SW 1271 (cell line): ENCODE data around the gene TTC39B.
"Not testable (repeated sequence)": the region's sequence is repeated elsewhere in the genome, so short reads cannot be mapped to it uniquely, and the experiment has no call there.

Experiments
- DNase-seq, 2 experiments: peaks; one replicate each; lab custom pipeline; 2025; lab: John Stamatoyannopoulos, UW

The TTC39B gene

GRCh38 chr9:15264918-15265317, 42.1 kb downstream of the TTC39B start:
- DNase-seq = no peak

DNA sequence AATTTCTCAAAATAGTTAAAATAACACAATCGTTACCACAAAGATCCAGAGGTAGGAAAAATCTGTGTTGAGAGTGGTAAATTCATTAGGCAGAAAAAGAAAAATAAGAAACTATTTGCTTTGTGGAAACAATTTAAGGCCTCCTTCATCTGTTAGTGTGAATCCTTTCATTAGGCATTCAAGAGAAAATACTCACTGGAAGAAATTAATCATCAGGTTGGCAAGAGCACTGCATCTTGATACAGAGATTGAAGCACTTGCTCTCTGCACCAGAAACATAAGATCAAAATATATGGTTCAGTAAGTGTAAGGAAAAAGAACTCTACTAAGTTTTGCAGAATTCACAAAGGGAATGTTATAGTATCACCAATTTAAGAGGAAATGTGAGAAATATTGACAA, 44.4 kb downstream of the TTC39B start:
- no peak for DNase-seq

DNA sequence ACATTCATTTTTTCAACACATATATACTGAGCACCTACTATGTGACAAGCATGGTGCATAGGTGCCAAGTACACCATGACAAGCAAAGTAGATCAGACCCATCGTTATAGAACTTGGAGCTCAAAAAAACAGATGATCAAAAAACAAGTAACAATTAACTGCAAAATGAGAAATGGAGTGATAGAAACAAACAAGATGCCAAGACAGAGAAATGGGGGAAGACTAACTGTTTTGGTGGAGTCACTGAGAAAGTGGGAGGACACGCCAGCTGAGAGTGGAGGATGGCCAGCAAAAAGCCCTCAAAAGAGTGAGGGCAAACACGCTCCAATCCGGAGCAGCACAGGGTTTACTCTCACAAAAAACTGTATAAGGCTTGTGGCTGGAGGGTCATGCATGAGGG, 50.6 kb downstream of the TTC39B start:
- no peak for DNase-seq

GRCh38 chr9:15253786-15254185, 53.2 kb downstream of the TTC39B start:
- no peak for DNase-seq

DNA sequence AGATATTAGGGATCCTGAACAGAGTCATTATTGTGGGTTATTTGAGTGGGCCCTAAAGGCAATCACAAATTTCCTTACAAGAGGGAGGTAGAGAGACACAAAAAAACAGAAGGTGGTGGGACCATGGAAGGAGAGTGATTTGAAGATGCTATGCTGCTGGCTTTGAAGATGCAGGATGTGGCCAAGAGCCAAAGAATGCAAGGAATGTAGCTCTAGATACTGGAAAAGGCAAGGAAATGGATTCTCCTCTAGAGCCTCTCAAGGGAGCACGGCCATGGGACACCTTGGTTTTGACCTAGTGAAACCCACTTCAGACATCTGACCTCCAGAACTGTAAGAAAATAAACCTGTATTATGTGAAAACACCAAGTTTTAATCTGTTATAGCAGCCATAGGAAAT, 53.8 kb downstream of the TTC39B start:
- DNase-seq = peak in 1 of 2 experiments; percentile 0

- DNase-seq = no peak
Measured at GRCh38 chr9:15249981-15250380, 57.0 kb downstream of the TTC39B start.

DNA sequence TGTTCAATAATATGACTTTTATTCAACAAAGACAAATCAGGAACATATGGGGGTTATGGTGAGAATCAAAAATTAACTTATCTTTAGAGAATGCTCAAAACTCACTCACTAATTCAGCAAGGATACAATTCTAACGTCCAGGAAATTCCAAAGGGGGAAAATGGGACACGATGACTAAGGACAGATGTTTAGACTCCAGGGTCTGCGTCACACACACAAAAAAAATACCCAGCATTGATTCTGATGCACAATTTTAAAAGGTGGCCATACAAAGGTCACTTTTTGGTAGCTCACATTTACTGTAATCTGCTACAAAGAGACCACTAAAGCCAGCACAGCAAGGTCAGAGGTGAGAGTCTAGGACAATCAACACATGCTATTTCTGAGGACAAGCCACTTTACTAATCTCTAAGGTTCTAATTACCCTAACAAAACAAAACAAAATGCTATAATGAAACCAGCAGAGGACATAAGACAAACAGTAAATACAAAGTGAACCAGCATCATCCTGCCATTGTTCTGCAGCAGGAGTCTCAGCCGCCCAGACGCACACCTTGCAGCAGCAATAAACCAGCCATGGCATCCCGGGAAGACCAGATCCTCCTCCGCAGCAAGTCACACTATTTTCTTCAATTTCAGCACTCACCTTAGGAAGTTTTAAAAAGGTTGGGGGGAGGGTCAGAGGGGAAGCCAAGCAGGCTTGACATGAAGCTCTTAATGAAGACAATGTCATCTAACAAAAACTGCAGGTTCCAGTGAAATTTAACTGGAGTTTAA, 57.8 kb downstream of the TTC39B start:
- DNase-seq = no peak

DNA sequence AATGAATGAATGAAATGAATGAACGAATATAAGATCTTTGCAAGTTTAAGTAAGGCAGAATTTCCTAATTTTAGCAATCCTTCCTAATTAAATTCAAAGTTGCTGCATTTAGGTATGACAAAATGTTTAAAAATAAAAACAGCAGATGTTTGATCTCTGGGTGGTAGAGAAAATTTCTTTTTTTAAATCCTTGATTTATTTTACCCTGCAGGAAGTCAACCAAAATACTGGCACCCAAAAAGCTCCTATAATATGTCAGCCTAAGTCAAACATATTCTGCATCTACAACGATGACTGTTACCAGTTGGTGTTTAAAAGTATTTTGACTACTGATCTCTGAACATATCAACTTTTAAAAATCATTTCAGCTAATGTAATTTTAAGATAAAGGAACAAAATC, 58.4 kb downstream of the TTC39B start:
- no peak for DNase-seq

- no peak for DNase-seq
Measured at GRCh38 chr9:15248081-15248480, 58.9 kb downstream of the TTC39B start.

DNA sequence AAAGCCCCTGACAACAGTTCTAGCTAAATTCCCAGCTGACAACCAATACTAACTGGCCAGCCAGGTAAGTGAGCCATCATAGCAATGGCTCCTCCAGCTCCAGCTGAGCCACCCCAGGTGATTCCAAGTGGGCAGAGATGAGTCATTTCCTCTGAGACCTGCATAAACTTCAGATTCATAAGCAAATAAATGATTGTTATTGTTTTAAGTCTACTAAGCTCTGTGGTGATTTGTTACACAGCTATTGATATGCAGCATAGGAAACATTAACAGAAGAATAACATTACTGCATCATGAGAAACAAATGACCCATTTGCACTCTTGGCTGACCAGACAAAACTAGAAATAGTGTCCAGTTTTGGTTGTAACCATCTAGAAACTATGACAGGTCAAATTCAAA, 60.3 kb downstream of the TTC39B start:
- DNase-seq = no peak

- DNase-seq = no peak
Measured at GRCh38 chr9:15246243-15246642, 60.8 kb downstream of the TTC39B start.

DNA sequence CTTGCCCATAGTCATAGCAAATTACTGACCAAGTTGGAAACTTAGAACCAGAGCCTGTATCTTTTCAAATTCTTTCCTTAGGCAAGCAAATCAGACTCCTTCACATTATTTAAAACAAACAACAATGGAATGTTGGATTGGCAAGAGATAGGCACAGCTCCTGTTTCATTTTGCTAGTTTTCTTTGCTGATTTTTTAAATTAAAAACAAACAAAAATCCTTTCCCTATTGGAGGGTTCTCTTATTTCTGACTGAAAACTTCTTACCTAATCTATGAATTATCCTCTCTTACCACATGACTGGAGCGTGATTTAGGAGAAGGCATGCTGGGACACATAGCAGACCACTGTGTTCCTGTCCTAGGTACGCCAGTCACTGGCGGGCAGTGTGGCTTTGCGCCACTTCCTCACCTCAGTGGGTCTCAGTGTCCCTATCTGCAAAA, 63.0 kb downstream of the TTC39B start:
- no peak for DNase-seq

DNA sequence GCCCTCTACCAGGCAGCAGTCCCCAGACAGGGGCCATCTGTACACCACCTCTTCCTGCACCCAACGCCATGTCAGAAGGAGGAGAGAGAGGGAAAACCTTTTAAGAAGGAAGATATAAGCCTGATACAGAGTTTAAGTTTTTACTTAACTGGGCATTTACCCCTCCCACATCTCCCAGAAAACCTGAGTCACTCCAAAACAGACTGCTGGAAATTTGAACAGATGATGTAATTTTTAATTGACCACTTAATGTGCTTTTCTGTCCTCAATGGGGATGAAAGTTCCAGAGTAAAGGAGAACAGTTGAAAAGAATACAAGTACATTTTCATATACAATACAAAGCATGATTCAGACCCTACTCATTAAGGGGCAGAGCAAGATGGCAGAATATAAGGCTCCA, 63.9 kb downstream of the TTC39B start:
- DNase-seq = no peak

DNA sequence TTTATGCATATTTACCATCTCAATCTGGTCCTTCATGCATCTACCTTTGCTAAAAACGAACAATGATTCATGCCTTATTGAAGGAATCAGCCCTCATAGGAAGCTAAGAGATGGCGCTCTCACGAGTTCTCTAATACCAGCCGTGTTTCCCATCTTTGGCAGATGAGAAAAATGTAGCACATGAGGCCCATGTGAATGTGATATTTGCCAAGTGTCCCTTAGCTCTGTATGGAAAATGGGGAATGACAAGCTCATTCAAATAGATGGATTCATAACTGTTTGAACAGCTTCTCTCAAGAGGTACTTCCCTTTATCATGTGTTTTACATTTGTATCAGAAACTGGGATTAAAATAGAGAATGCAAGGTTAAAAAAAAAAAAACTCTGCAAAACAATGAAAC, 66.1 kb downstream of the TTC39B start:
- DNase-seq = no peak

- no peak for DNase-seq
Measured at GRCh38 chr9:15239816-15240215, 67.2 kb downstream of the TTC39B start.

DNA sequence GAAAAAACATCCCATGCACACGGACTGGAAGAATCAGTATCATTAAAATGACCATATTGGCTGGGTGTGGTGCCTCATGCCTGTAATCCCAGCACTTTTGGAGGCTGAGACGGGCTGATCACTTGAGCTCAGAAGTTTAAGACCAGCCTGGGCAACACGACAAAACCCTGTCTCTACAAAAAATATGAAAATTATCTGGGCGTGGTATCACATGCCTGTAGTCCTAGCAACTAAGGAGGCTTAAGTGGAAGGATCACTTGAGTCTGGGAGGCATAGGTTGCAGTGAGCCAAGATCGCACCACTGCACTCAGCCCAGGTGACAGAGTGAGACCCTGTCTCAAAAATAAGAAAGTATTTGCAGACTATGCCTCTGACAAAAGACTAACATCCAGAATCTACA, 68.4 kb downstream of the TTC39B start:
- DNase-seq = no peak

DNA sequence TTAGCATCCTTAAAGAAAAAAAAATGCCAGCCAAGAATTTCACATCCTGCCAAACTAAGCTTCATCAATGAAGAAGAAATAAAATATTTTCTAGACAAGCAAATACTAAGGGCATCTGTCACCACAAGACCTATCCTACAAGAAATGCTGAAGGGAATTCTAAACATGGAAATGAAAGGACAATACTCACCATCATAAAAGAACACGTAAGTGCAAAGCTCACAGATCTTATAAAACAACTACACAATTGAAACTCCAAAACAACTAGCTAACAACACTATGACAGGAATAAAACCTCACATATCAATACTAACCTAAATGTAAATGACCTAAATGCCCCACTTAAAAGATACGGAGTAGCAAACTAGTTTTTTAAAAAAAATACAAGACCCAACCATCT, 71.4 kb downstream of the TTC39B start:
- DNase-seq = no peak

- DNase-seq = not testable (repeated sequence)
Measured at GRCh38 chr9:15233941-15234490, 73.0 kb downstream of the TTC39B start.

DNA sequence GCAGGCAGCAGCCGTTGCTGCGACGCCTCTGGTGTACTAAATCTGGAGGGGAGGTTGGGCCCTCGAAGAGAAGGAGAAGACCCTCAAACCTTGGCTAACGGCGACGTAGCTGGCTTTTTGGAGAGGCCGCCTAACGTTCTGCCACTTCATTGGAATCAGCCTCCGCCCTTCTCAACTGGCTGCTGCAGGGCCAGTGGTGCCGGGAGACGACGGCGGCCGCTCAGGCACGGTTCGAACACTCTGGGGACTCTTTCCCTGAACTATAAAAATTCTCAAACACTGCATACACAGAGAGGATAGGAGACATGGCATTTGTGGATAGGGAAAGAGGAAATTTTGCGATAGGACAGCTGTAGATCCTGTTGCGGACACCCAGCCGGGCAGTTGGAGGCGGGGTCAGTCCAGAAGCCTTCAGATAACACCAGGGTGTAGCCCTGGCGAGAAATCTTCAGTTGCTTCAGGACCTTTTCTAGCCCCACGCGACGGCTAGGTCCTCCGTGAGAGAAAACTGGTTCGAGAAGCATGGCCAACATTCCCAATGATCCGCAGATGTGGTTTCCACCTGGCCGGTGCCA, 74.2 kb downstream of the TTC39B start:
- DNase-seq = not testable (repeated sequence)

DNA sequence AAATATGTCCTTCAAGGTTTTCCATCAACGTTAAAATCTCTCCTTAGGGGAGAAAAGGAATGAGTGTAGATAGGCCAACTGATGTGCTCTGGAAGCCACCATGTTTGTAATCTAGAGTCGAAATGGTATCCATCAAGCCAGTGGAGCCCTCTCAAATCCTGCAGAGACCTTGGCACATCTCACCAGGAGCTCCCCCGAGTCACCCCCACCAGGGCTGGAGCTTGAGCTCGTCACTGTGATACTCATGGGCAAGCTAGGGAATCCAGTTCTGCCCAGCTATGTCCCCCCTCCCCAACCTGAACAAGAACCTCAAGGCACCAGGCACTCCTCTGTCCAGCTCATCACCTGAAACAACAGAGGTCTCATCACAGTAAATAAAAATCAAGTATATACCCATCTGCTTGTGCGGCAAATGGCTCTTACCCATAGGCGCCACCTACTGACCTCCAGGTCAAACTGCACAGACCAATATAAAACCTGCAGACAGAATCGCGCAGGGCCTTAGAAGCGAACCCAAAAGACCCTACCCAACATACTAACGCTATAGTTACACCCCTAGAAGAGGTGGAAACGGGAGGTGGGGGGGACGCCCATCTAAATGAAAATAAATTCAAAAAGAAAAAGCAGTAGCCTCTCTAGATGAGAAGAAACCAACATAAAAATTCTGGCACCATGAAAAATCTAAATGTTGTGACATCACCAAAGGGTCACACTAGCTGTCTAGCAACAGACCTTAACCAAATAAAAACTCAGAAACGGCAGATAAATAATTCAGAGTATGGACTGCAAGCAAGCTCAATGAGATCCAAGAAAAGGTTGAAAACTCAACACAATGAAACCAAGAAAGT, 75.0 kb downstream of the TTC39B start:
- DNase-seq = no peak

GRCh38 chr9:15229409-15229808, 77.6 kb downstream of the TTC39B start:
- no peak for DNase-seq

DNA sequence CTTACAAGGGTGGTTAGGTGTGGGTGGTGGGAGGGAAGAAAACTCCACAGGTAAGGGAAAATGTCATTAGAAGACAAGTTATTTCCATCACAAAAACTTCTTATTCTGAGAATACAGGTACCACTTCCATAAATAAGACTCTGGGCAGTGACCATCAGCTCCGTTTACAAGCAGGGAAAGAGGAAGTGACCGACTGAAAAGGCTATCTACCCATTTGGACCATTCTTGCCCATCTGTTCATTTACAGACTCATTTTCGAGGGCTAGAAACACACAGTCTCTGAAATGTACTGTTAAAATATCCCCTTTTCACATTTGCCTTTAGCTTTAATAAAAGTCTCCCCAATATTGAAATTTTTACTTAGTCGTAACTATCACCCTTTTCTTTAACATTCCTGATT, 79.5 kb downstream of the TTC39B start:
- DNase-seq = no peak
